WTC11 (cell line): ENCODE data around the gene NOSTRIN.

ENCODE experiments used
- RELA ChIP-seq: sonication (generic); formaldehyde crosslinking; IDR thresholded peaks from 2 replicates; pipeline ENCODE4 v1.8.1; 2022; ENCODE audit warnings: missing genetic modification reagents, mild to moderate bottlenecking, borderline replicate concordance
- ZNF138 ChIP-seq: sonication (generic); formaldehyde crosslinking; conservative IDR thresholded peaks from 2 replicates; pipeline ENCODE4 v1.8.1; 2022; ENCODE audit warnings: mild to moderate bottlenecking, moderate library complexity, missing genetic modification reagents
- TF ChIP-seq, protein P1 (sequence below): fragments of 250-450 bp; sonication (Bioruptor Pico); IDR thresholded peaks from 2 replicates; pipeline ENCODE4 v1.9.0; 2021; ENCODE audit warnings: mild to moderate bottlenecking
- TF ChIP-seq, protein P2 (sequence below): fragments of 200-600 bp; IDR thresholded peaks from 2 replicates; pipeline ENCODE4 v1.8.0; 2022; ENCODE audit warnings: antibody characterized with exemption
- TF ChIP-seq, protein P3 (sequence below): sonication (generic); formaldehyde crosslinking; IDR thresholded peaks from 2 replicates; pipeline ENCODE4 v1.8.0; 2022; ENCODE audit warnings: mild to moderate bottlenecking, missing genetic modification reagents
- TF ChIP-seq, protein P4 (sequence below): sonication (generic); formaldehyde crosslinking; IDR thresholded peaks from 2 replicates; pipeline ENCODE4 v1.8.1; 2023; ENCODE audit warnings: mild to moderate bottlenecking, moderate library complexity, missing genetic modification reagents

DNA sequence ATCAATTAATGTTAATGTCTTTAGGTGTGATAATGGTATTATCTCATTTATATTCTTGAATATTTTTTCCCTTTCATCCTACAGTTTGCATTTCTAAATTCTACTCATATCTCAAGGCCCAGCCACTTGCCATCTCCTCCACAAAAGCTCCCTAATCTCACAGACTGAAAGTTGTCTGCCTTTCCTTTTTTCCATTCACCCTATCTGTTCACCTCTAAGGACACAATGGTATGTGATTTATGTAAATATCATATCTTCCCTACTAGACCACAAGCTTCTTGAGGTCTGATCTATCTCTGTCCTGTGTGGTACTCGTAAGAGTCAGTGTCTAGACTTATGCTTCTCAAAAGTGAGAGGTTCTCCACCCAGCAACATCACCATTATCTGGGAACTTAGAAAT lies 91.7 kb downstream of the NOSTRIN start:
- TF ChIP-seq RELA (CRISPR knock-in tag) = no peak
- TF ChIP-seq, protein P1, sequence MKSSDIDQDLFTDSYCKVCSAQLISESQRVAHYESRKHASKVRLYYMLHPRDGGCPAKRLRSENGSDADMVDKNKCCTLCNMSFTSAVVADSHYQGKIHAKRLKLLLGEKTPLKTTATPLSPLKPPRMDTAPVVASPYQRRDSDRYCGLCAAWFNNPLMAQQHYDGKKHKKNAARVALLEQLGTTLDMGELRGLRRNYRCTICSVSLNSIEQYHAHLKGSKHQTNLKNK = no peak
- TF ChIP-seq ZNF138 (CRISPR knock-in tag) = no peak
- TF ChIP-seq, protein P2, sequence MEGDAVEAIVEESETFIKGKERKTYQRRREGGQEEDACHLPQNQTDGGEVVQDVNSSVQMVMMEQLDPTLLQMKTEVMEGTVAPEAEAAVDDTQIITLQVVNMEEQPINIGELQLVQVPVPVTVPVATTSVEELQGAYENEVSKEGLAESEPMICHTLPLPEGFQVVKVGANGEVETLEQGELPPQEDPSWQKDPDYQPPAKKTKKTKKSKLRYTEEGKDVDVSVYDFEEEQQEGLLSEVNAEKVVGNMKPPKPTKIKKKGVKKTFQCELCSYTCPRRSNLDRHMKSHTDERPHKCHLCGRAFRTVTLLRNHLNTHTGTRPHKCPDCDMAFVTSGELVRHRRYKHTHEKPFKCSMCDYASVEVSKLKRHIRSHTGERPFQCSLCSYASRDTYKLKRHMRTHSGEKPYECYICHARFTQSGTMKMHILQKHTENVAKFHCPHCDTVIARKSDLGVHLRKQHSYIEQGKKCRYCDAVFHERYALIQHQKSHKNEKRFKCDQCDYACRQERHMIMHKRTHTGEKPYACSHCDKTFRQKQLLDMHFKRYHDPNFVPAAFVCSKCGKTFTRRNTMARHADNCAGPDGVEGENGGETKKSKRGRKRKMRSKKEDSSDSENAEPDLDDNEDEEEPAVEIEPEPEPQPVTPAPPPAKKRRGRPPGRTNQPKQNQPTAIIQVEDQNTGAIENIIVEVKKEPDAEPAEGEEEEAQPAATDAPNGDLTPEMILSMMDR = no peak
- TF ChIP-seq, protein P3, sequence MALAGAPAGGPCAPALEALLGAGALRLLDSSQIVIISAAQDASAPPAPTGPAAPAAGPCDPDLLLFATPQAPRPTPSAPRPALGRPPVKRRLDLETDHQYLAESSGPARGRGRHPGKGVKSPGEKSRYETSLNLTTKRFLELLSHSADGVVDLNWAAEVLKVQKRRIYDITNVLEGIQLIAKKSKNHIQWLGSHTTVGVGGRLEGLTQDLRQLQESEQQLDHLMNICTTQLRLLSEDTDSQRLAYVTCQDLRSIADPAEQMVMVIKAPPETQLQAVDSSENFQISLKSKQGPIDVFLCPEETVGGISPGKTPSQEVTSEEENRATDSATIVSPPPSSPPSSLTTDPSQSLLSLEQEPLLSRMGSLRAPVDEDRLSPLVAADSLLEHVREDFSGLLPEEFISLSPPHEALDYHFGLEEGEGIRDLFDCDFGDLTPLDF (CRISPR knock-in tag) = no peak
- TF ChIP-seq, protein P4, sequence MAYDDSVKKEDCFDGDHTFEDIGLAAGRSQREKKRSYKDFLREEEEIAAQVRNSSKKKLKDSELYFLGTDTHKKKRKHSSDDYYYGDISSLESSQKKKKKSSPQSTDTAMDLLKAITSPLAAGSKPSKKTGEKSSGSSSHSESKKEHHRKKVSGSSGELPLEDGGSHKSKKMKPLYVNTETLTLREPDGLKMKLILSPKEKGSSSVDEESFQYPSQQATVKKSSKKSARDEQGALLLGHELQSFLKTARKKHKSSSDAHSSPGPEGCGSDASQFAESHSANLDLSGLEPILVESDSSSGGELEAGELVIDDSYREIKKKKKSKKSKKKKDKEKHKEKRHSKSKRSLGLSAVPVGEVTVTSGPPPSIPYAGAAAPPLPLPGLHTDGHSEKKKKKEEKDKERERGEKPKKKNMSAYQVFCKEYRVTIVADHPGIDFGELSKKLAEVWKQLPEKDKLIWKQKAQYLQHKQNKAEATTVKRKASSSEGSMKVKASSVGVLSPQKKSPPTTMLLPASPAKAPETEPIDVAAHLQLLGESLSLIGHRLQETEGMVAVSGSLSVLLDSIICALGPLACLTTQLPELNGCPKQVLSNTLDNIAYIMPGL (CRISPR knock-in tag) = no peak
